GM12878 (cell line): Measurements from ENCODE around the gene LPAR3. TPM values are rescaled to one million over a fixed set of nuclear protein-coding genes. Genes with fewer than 3 reads are reported as not detected.

Experiments
- ATAC-seq: fragments of 200-7000 bp; cut with Tn5 transposase; 3 replicates; pipeline ENCODE4 v1.9.1; 2020; ENCODE audit warnings: mild to moderate bottlenecking, moderate library complexity
- BruUV-seq: library from RNA; stranded (reverse); fragments of 400-500 nt; replicated peaks from 2 replicates; lab custom pipeline; 2021; lab: Mats Ljungman, UMichigan
- CTCF ChIA-PET: fragments of 300-600 bp; sonication (Branson Sonifier 250); formaldehyde crosslinking; extraction: SDS; loops from one replicate; lab custom pipeline; 2021; ENCODE audit warnings: inconsistent platforms; lab: Yijun Ruan, JAX
- POLR2A ChIA-PET: fragments of 350-600 bp; formaldehyde crosslinking; extraction: SDS; loops from one replicate; lab custom pipeline; 2021; ENCODE audit warnings: inconsistent platforms; lab: Charles Lee
- RAD21 ChIA-PET: fragments of 300-600 bp; sonication (Branson Sonifier 250); formaldehyde crosslinking; loops from one replicate; lab custom pipeline; 2023; ENCODE audit warnings: antibody characterized with exemption; ENCODE audit not compliant: unreplicated experiment; lab: Charles Lee
- SMC1A ChIA-PET: fragments of 300-600 bp; sonication (Branson Sonifier 250); formaldehyde crosslinking; loops from one replicate; lab custom pipeline; 2023; ENCODE audit not compliant: unreplicated experiment, uncharacterized antibody; lab: Charles Lee
- DNase-seq: peaks from one replicate; pipeline ENCODE4 v3.0.0-alpha.2; 2011; ENCODE audit warnings: low read depth, low spot score
- FAIRE-seq: peaks from 3 replicates; lab custom pipeline; 2011; peaks lifted over from hg19 to GRCh38; lab: Jason Lieb, UNC
- H2AFZ ChIP-seq: 2 replicates; pipeline ENCODE4 v1.6.0; 2011; ENCODE audit warnings: low read depth, low read length, control low read depth; ENCODE audit not compliant: control insufficient read depth
- H3K27ac ChIP-seq: 2 replicates; pipeline ENCODE4 v1.5.1; 2011; ENCODE audit warnings: control low read depth; ENCODE audit not compliant: control insufficient read depth, insufficient read depth
- H3K27me3 ChIP-seq, 2 experiments: replicated peaks in 1 of 2; 2 replicates each; pipeline versions ENCODE4 v1.6.0 to v1.6.1; 2011; ENCODE audit warnings: low read length in 1 of 2; ENCODE audit not compliant: control insufficient read depth in 2 of 2, insufficient read depth in 2 of 2
- H3K36me3 ChIP-seq, 2 experiments: 2 replicates each; pipeline ENCODE4 v1.5.1; 2011; ENCODE audit warnings: low read length in 1 of 2; ENCODE audit not compliant: control insufficient read depth in 2 of 2, insufficient read depth in 2 of 2
- H3K4me1 ChIP-seq: 2 replicates; pipeline ENCODE4 v1.6.1; 2011; ENCODE audit warnings: mild to moderate bottlenecking, low read length, moderate library complexity, mixed read lengths; ENCODE audit not compliant: control insufficient read depth, insufficient read depth
- H3K4me2 ChIP-seq: 2 replicates; pipeline ENCODE4 v1.6.0; 2011; ENCODE audit warnings: control low read depth; ENCODE audit not compliant: control insufficient read depth, insufficient read depth
- H3K4me3 ChIP-seq: fragments of 200-600 bp; sonication (generic); 2 replicates; pipeline ENCODE4 v1.5.1; 2016
- H3K79me2 ChIP-seq: 2 replicates; pipeline ENCODE4 v1.6.0; 2011; ENCODE audit warnings: low read length; ENCODE audit not compliant: control insufficient read depth, insufficient read depth
- H3K9ac ChIP-seq: 2 replicates; pipeline ENCODE4 v1.8.0; 2011; ENCODE audit warnings: low read length, control low read depth, mixed read lengths; ENCODE audit not compliant: control insufficient read depth, insufficient read depth
- H3K9me3 ChIP-seq: replicated peaks from 3 replicates; pipeline ENCODE4 v1.5.1; 2011; ENCODE audit warnings: mild to moderate bottlenecking, low read length; ENCODE audit not compliant: control insufficient read depth, insufficient read depth
- H4K20me1 ChIP-seq: 2 replicates; pipeline ENCODE4 v1.6.0; 2011; ENCODE audit not compliant: control insufficient read depth, insufficient read depth
- E2F8 ChIP-seq: fragments of 450-650 bp; IDR thresholded peaks from 2 replicates; pipeline ENCODE4 v1.6.1; 2018; ENCODE audit warnings: mild to moderate bottlenecking, low read depth, moderate library complexity; ENCODE audit not compliant: partially characterized antibody
- FOS ChIP-seq: IDR thresholded peaks from 3 replicates; pipeline ENCODE4 v1.6.1; 2011; ENCODE audit warnings: borderline replicate concordance; ENCODE audit not compliant: insufficient read length; ENCODE audit errors: extremely low read depth
- PML ChIP-seq: IDR thresholded peaks from 2 replicates; pipeline ENCODE4 v1.6.1; 2012; ENCODE audit warnings: low read length, inconsistent platforms
- SP1 ChIP-seq: IDR thresholded peaks from one replicate; pipeline ENCODE4 v1.6.1; 2011; ENCODE audit warnings: low read depth, low read length
- TCF7 ChIP-seq: IDR thresholded peaks from 2 replicates; pipeline ENCODE4 v1.6.1; 2014; ENCODE audit warnings: antibody characterized with exemption, borderline replicate concordance
- USF2 ChIP-seq: IDR thresholded peaks from 2 replicates; pipeline ENCODE4 v1.6.1; 2011; ENCODE audit warnings: low read depth, low read length, improper control_type of control experiment, borderline replicate concordance
- WGBS: methylation state at CpG from one replicate; pipeline ENCODE4 v1.1.6; 2016; ENCODE audit warnings: low lambda C conversion rate; ENCODE audit not compliant: insufficient replicate concordance, insufficient coverage; ENCODE audit errors: missing lambda C conversion rate; 5-methylcytosine and 5-hydroxymethylcytosine counted together
- in situ Hi-C: fragments of 300-500 bp; cut with MboI; formaldehyde crosslinking; loops from 9 replicates; pipeline ENCODE4 v1.14.3; 2018; ENCODE audit warnings: mixed read lengths
- intact Hi-C: fragments of 100-400 bp; cut with micrococcal nuclease; formaldehyde crosslinking; loops from one replicate; pipeline ENCODE4 v1.14.2; 2022; ENCODE audit not compliant: unreplicated experiment
- polyA plus RNA-seq, 11 experiments: library from polyadenylated mRNA; depleted of rRNA in 4 of 11; unstranded in 6 of 11; stranded (reverse) in 5 of 11; fragments of >200 nt; fragmentation: Nextera tagmentation in 4 of 11; fragmentation: Illumina TruSeq in 1 of 11; extraction: Ambion mirVana in 4 of 11; extraction: Trizol in 1 of 11; gene quantifications; 1 replicate in 1 of 11; 2 replicates in 10 of 11; pipeline versions ENCODE4 v1.2.1 to v1.2.3, GENCODE V29; 2011 to 2016; ENCODE audit warnings: inconsistent platforms in 2 of 11, missing spikeins in 2 of 11, low read depth in 1 of 11
- total RNA-seq, 4 experiments: library from RNA; depleted of rRNA in 3 of 4; stranded (reverse); fragments of >200 nt in 3 of 4; fragmentation: Illumina TruSeq in 1 of 4; extraction: Trizol in 1 of 4; gene quantifications; 2 replicates each; pipeline versions ENCODE4 v1.2.1 to v1.2.3, GENCODE V29; 2013 to 2021

The LPAR3 gene
- total and polyA plus RNA-seq, 10 of the 15 experiments (the other 5 are each of a cell fraction or from before 2014, with no cell fraction given) = 0.03 to 0.31 (median 0.09) TPM; not detected in 3

- no peak for TF ChIP-seq E2F8
- no peak for TF ChIP-seq USF2
- no peak for TF ChIP-seq SP1
- no peak for TF ChIP-seq FOS
- TF ChIP-seq TCF7 = no peak
- TF ChIP-seq, all 136 proteins: peak for 0
Measured at GRCh38 chr1:84918726-84919336, 25.8 kb upstream of the LPAR3 start (continued).

GRCh38 chr1:84916897-84917296 is 23.9 kb upstream of the LPAR3 start:
- BruUV-seq = no TSS peak
- Histone ChIP-seq H3K9ac (no peak overlapping the region), H3K4me1 (no peaks in the 10 kb centered on the region), H3K9me3 (no peaks in the 10 kb centered on the region), H3K4me3 (no peak overlapping the region), H3K79me2 (no peaks in the 10 kb centered on the region), H3K36me3 (no peaks in the 10 kb centered on the region), H3K4me2 (no peak overlapping the region), H3K27me3 (no peaks in the 10 kb centered on the region; a peak in 1 of 4 replicates), H2AFZ (no peak overlapping the region), H3K27ac (no peak overlapping the region), H4K20me1 (no peaks in the 10 kb centered on the region)
- ATAC-seq (no peak), FAIRE-seq (no peak), DNase-seq (no peak)
- in situ Hi-C loops = no loop called here
- RAD21 ChIA-PET = no interaction called here
- TF ChIP-seq PML = no peak
- intact Hi-C loops = no loop called here
- WGBS = 58% methylated on average over 4 of the region's 4 CpGs
- POLR2A ChIA-PET = no interaction called here
- SMC1A ChIA-PET = no interaction called here
- CTCF ChIA-PET = no interaction called here
